Measurements from ENCODE around the gene PFDN1. TPM values are rescaled to one million over a fixed set of nuclear protein-coding genes. Genes with fewer than 3 reads are reported as not detected.

The PFDN1 gene
- total and polyA plus RNA-seq, 10 of the 15 experiments (the other 5 are each of a cell fraction or from before 2014, with no cell fraction given) = 62.9 to 193 (median 102) TPM

DNA sequence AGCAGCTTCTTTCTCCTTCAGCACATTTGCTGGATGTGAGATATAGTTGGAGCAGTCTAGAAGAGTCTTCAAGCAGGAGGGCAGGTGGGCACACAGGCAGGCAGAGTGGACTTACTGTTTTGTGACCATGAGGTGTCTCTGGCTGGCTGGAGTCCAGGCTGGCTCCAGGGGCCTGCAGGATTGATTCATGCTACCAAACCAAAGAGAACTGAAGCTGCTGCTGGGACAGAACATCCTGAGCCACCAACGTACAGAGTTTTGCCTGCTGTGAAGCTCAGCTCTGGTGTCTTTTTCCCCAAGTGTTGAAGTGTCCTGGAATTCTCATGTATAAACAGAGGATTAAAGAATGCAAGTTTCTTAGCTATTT lies 82.2 kb downstream of the PFDN1 start:
- no peak overlapping the region; the same call in 1 of the 2 replicates for H3K4me2 ChIP-seq (ENCODE audit: control insufficient read depth, insufficient read depth)
- 0 out of 2 replicates have a peak overlapping the region, but pooled peaks have one; percentile 15 for H3K27ac ChIP-seq (ENCODE audit: control insufficient read depth, insufficient read depth)
- SMC1A ChIA-PET (ENCODE audit: uncharacterized antibody, unreplicated experiment) = interaction anchor here (0.7 to 2.7 kb wide), 12 partner anchors 9 to 309 kb away, joined by 3 to 13 read pairs (median 6); no protein-coding TSS in a partner anchor
- no peaks in the 10 kb centered on the region; the same call in 1 of the 2 replicates for H3K79me2 ChIP-seq (ENCODE audit: control insufficient read depth, insufficient read depth, low read length)
- no peaks in the 10 kb centered on the region for H3K27me3 ChIP-seq (replicated peaks in 1 of 2; ENCODE audit: control insufficient read depth in 2 of 2, insufficient read depth in 2 of 2, low read length in 1 of 2)
- in situ Hi-C loops (cut with MboI) (no loop called here), intact Hi-C loops (cut with micrococcal nuclease; ENCODE audit: unreplicated experiment) (loop anchor here (2.0 kb wide), 1 partner anchor 46 kb away; the partner anchor contains the start of gene CYSTM1)
- POLR2A ChIA-PET = interaction anchor here (0.5 to 1.8 kb wide), 5 partner anchors 10 to 42 kb away, joined by 3 to 7 read pairs (median 5); no protein-coding TSS in a partner anchor
- CTCF ChIA-PET = interaction anchor here (0.8 to 1.7 kb wide), 11 partner anchors 10 to 143 kb away, joined by 3 to 10 read pairs (median 4); partner anchors contain the start of gene HBEGF
- RAD21 ChIA-PET (ENCODE audit: unreplicated experiment) = interaction anchor here (0.7 to 1.8 kb wide), 4 partner anchors 22 to 131 kb away, joined by 3 to 6 read pairs (median 3); no protein-coding TSS in a partner anchor
- no peaks in the 10 kb centered on the region for H3K9me3 ChIP-seq (replicated peaks; ENCODE audit: control insufficient read depth, insufficient read depth, low read length)
- no peak overlapping the region; the same call in 1 of the 2 replicates for H3K9ac ChIP-seq (ENCODE audit: control insufficient read depth, insufficient read depth, low read length)
- no peaks in the 10 kb centered on the region for H4K20me1 ChIP-seq (ENCODE audit: control insufficient read depth, insufficient read depth)
- no peaks in the 10 kb centered on the region; a peak in 2 of 4 replicates for H3K36me3 ChIP-seq (ENCODE audit: control insufficient read depth in 2 of 2, insufficient read depth in 2 of 2, low read length in 1 of 2)
- no peak overlapping the region for H3K4me3 ChIP-seq
- H2AFZ ChIP-seq (ENCODE audit: control insufficient read depth, low read depth, low read length) = no peak overlapping the region
- no peak; the same call in 2 of the 3 replicates for ATAC-seq
- no TSS peak for BruUV-seq (replicated peaks)
- WGBS (ENCODE audit: insufficient coverage, insufficient replicate concordance, low lambda C conversion rate, missing lambda C conversion rate) = 80% methylated on average over 1 of the region's 1 CpG
- no peak for DNase-seq (ENCODE audit: low read depth, low spot score)
- H3K4me1 ChIP-seq (ENCODE audit: control insufficient read depth, insufficient read depth, low read length) = peaks cover 30% of the 10 kb centered on the region
- no peak for FAIRE-seq
- TF ChIP-seq TCF12 (IDR thresholded peaks at IDR 0.05; ENCODE audit: low read depth, low read length) (no peak), ZBTB11 (CRISPR knock-in tag; IDR thresholded peaks at IDR 0.05) (no peak), ETV6 (conservative IDR thresholded peaks at IDR 0.05 in 1 of 2, IDR thresholded peaks at IDR 0.05 in 1 of 2; ENCODE audit: borderline replicate concordance in 1 of 2, low read depth in 1 of 2) (no peak), CUX1 (IDR thresholded peaks at IDR 0.05; ENCODE audit: insufficient replicate concordance, low read depth, low read length) (no peak)
- TF ChIP-seq, protein P1, sequence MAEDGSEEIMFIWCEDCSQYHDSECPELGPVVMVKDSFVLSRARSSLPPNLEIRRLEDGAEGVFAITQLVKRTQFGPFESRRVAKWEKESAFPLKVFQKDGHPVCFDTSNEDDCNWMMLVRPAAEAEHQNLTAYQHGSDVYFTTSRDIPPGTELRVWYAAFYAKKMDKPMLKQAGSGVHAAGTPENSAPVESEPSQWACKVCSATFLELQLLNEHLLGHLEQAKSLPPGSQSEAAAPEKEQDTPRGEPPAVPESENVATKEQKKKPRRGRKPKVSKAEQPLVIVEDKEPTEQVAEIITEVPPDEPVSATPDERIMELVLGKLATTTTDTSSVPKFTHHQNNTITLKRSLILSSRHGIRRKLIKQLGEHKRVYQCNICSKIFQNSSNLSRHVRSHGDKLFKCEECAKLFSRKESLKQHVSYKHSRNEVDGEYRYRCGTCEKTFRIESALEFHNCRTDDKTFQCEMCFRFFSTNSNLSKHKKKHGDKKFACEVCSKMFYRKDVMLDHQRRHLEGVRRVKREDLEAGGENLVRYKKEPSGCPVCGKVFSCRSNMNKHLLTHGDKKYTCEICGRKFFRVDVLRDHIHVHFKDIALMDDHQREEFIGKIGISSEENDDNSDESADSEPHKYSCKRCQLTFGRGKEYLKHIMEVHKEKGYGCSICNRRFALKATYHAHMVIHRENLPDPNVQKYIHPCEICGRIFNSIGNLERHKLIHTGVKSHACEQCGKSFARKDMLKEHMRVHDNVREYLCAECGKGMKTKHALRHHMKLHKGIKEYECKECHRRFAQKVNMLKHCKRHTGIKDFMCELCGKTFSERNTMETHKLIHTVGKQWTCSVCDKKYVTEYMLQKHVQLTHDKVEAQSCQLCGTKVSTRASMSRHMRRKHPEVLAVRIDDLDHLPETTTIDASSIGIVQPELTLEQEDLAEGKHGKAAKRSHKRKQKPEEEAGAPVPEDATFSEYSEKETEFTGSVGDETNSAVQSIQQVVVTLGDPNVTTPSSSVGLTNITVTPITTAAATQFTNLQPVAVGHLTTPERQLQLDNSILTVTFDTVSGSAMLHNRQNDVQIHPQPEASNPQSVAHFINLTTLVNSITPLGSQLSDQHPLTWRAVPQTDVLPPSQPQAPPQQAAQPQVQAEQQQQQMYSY (CRISPR knock-in tag; IDR thresholded peaks at IDR 0.05) = no peak
- TF ChIP-seq, protein P2, sequence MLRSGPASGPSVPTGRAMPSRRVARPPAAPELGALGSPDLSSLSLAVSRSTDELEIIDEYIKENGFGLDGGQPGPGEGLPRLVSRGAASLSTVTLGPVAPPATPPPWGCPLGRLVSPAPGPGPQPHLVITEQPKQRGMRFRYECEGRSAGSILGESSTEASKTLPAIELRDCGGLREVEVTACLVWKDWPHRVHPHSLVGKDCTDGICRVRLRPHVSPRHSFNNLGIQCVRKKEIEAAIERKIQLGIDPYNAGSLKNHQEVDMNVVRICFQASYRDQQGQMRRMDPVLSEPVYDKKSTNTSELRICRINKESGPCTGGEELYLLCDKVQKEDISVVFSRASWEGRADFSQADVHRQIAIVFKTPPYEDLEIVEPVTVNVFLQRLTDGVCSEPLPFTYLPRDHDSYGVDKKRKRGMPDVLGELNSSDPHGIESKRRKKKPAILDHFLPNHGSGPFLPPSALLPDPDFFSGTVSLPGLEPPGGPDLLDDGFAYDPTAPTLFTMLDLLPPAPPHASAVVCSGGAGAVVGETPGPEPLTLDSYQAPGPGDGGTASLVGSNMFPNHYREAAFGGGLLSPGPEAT (IDR thresholded peaks at IDR 0.05; ENCODE audit: low read depth) = no peak
